ENCODE data around the gene CHP2. TPM values are rescaled to one million over a fixed set of nuclear protein-coding genes. Genes with fewer than 3 reads are reported as not detected.
"Not testable (repeated sequence)": the region's sequence is repeated elsewhere in the genome, so short reads cannot be mapped to it uniquely, and the experiment has no call there.

Gene CHP2
- total RNA-seq, 1 donor from 2014 or later, result 0.26 TPM

DNA sequence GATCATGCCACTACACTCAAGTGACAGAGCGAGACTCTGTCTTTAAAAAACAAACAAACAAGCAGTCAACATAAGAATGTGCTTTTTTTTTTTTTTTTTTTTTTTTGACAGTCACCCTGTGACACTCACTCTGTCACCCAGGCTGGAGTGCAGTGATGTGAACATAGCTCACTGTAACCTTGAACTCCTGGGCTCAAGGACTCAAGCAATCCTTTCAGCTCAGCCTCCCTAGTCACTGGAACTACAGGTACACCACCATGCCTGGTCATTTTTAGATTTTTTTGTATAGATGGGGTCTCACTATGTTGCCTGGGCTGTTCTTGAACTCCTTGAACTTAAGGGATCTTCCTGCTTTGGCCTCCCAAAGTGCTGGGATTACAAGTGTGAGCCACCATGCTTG is 15.3 kb upstream of the CHP2 start:
- no peaks in the 10 kb centered on the region for H3K36me3 ChIP-seq (ENCODE audit: control insufficient read depth, insufficient read depth, low read length)
- H3K4me3 ChIP-seq (ENCODE audit: low read depth, low read length), result no peak overlapping the region
- TF ChIP-seq, protein P1, sequence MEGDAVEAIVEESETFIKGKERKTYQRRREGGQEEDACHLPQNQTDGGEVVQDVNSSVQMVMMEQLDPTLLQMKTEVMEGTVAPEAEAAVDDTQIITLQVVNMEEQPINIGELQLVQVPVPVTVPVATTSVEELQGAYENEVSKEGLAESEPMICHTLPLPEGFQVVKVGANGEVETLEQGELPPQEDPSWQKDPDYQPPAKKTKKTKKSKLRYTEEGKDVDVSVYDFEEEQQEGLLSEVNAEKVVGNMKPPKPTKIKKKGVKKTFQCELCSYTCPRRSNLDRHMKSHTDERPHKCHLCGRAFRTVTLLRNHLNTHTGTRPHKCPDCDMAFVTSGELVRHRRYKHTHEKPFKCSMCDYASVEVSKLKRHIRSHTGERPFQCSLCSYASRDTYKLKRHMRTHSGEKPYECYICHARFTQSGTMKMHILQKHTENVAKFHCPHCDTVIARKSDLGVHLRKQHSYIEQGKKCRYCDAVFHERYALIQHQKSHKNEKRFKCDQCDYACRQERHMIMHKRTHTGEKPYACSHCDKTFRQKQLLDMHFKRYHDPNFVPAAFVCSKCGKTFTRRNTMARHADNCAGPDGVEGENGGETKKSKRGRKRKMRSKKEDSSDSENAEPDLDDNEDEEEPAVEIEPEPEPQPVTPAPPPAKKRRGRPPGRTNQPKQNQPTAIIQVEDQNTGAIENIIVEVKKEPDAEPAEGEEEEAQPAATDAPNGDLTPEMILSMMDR (IDR thresholded peaks at IDR 0.05; ENCODE audit: insufficient read depth, low read length, severe bottlenecking), result no peak
- no peak for FAIRE-seq
- DNase-seq (ENCODE audit: low read depth), result no peak
- no peaks in the 10 kb centered on the region for H3K27me3 ChIP-seq (ENCODE audit: control insufficient read depth, insufficient read depth, low read length)

DNA sequence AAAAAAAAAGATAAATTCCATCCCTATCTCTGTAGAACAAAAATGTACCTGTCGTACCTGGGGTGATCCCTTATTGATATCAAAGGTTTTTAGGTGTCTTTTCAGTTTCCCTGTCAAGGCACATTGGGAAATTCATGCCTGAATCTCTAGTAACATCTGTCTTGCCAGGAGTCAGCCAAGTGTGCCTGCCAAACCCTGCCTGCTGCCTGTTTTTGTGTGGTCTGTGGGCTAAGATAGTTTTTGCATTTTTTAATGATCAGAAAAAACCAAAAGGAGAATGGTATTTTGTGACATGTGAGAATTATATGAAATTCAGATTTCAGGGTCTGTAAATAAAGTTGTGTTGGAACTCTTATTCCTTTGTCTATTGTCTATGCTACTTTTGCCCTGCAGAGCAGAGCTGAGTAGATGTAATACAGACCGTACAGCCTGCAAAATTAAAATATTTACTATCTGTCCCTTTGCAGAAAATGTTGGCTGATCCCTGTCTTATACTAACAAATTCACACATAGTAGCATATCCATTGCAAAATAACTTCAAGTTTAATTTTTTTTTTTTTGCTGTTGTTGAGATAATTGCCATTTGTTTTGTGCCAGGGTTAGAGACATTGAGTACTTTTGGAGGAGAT is 13.0 kb upstream of the CHP2 start:
- TF ChIP-seq, protein P1 (IDR thresholded peaks at IDR 0.05; ENCODE audit: insufficient read depth, low read length, severe bottlenecking), result no peak
- FAIRE-seq (no peak), DNase-seq (ENCODE audit: low read depth) (no peak)
- no peaks in the 10 kb centered on the region for H3K27me3 ChIP-seq (ENCODE audit: control insufficient read depth, insufficient read depth, low read length)
- no peak overlapping the region for H3K4me3 ChIP-seq (ENCODE audit: low read depth, low read length)
- H3K36me3 ChIP-seq (ENCODE audit: control insufficient read depth, insufficient read depth, low read length), result no peaks in the 10 kb centered on the region

DNA sequence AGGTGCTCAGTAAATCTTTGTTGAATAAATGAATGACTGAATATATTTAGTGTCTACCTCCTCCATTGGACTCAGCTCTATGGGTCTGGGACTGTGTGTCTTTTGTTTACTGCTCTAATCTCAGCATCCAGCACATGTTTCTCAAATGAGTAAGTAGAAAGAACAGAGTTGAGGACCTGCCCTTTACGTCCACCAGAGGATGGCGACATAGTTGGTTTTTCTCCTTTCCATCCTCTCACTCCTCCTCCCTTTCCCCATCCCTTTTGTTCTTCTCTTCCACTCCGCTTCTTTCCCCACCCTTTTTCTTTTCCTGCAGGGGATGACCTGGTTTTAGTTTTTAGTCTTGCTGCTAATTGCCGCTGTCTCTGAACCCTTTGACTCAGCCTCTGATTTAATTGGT is 12.1 kb upstream of the CHP2 start:
- FAIRE-seq, result no peak
- Histone ChIP-seq H3K27me3 (ENCODE audit: control insufficient read depth, insufficient read depth, low read length) (no peaks in the 10 kb centered on the region), H3K4me3 (ENCODE audit: low read depth, low read length) (no peak overlapping the region), H3K36me3 (ENCODE audit: control insufficient read depth, insufficient read depth, low read length) (no peaks in the 10 kb centered on the region)
- TF ChIP-seq, protein P1 (IDR thresholded peaks at IDR 0.05; ENCODE audit: insufficient read depth, low read length, severe bottlenecking), result peak; percentile 20
- DNase-seq (ENCODE audit: low read depth), result peak; percentile 5

DNA sequence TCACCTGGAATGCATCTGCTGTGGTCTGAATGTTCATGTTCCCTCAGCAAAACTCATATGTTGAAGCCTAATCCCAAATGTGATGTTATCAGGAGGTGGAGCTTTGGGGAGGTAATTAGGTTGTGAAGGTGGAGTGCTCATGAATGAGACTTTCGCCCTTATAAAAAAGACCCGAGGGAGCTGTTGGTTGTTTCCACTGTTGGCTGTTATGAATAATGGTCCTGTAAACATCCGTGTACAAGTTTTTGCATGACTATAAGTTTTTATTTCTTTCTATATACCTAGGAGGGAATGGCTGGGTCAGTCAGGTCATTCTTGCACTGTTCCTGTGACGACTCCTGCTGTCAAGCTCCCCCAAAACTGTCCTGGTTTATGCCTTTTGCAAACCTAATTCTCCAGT is 9.6 kb upstream of the CHP2 start:
- Histone ChIP-seq H3K4me3 (ENCODE audit: low read depth, low read length) (no peak overlapping the region), H3K27me3 (ENCODE audit: control insufficient read depth, insufficient read depth, low read length) (no peaks in the 10 kb centered on the region), H3K36me3 (ENCODE audit: control insufficient read depth, insufficient read depth, low read length) (no peaks in the 10 kb centered on the region)
- no peak for DNase-seq (ENCODE audit: low read depth)
- TF ChIP-seq, protein P1 (IDR thresholded peaks at IDR 0.05; ENCODE audit: insufficient read depth, low read length, severe bottlenecking), result no peak
- no peak for FAIRE-seq

DNA sequence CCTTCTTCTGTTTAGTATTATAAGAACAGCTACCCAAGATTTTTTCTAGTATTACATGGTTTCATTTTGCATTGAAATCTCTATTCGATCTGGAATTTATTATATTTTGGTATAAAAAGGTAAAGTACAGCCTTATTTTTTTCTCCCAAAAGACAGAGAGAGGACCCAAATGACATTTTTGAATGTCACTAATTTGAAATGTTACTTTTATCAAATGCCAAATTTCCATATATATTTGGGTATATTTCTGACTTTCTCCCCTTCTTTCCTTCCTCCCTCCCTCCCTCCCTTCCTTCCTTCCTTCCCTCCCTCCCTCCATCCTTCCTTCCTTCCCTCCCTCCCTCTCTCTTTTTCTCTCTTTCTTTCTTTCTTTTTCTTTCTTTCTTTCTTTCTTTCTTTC is 6.2 kb upstream of the CHP2 start:
- Histone ChIP-seq H3K4me3 (ENCODE audit: low read depth, low read length) (no peak overlapping the region), H3K27me3 (ENCODE audit: control insufficient read depth, insufficient read depth, low read length) (no peaks in the 10 kb centered on the region), H3K36me3 (ENCODE audit: control insufficient read depth, insufficient read depth, low read length) (no peaks in the 10 kb centered on the region)
- DNase-seq (ENCODE audit: low read depth) (no peak), FAIRE-seq (no peak)
- TF ChIP-seq, protein P1 (IDR thresholded peaks at IDR 0.05; ENCODE audit: insufficient read depth, low read length, severe bottlenecking), result no peak

DNA sequence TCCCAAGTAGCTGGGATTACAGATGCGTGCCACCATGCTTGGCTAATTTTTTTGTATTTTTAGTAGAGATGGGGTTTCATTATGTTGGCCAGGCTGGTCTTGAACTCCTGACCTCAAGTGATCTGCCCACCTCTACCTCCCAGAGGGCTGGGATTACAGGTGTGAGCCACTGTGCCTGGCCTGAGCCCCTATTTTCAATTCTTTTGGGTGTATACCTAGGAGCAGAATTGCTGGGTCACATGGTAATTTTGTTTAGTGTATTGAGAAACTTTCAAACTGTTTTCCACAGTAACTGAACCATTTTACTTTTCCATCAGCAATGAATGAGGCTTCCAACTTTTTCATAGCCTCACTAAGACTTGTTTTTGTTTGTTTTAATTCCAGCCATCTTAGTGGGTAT is 3.8 kb upstream of the CHP2 start:
- FAIRE-seq; H3K4me3 ChIP-seq (ENCODE audit: low read depth, low read length); DNase-seq (ENCODE audit: low read depth); H3K36me3 ChIP-seq (ENCODE audit: control insufficient read depth, insufficient read depth, low read length): not testable (repeated sequence)
- H3K27me3 ChIP-seq (ENCODE audit: control insufficient read depth, insufficient read depth, low read length), result peaks cover 14% of the 10 kb centered on the region

Data from bronchial epithelial cell (primary cell).